GM18505 (cell line): ENCODE results near the gene ZDHHC3.

Source experiments
- ATAC-seq: cut with Tn5 transposase; IDR thresholded peaks from one replicate; pipeline ENCODE4 v1.9.1; 2021; ENCODE audit not compliant: unreplicated experiment
- POLR2A ChIP-seq: IDR thresholded peaks from 4 replicates; pipeline ENCODE4 v1.6.1; 2011; ENCODE audit warnings: borderline replicate concordance; ENCODE audit not compliant: insufficient read depth, insufficient read length; ENCODE audit errors: extremely low read depth

ZDHHC3 gene

DNA sequence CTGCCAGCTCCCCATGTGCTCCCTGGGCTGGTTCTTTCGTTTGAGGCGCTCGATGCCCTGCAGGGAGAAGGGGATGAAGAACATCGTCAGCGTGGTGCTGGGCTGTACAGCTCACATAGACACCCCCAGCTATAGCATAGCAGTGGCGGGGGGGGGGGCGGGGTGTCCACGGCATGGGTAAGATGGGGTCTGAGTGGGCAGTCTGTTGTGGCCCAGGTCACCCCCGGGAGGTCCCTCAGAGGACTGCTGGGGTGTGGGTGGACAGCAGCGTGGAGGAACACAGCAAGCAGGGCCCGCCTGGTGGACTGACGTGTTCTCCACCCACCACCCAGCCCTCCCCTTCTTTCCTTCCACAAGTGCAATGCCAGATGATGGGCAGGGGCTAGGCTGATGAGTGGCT lies 57.9 kb downstream of the ZDHHC3 start:
- ATAC-seq: no peak

DNA sequence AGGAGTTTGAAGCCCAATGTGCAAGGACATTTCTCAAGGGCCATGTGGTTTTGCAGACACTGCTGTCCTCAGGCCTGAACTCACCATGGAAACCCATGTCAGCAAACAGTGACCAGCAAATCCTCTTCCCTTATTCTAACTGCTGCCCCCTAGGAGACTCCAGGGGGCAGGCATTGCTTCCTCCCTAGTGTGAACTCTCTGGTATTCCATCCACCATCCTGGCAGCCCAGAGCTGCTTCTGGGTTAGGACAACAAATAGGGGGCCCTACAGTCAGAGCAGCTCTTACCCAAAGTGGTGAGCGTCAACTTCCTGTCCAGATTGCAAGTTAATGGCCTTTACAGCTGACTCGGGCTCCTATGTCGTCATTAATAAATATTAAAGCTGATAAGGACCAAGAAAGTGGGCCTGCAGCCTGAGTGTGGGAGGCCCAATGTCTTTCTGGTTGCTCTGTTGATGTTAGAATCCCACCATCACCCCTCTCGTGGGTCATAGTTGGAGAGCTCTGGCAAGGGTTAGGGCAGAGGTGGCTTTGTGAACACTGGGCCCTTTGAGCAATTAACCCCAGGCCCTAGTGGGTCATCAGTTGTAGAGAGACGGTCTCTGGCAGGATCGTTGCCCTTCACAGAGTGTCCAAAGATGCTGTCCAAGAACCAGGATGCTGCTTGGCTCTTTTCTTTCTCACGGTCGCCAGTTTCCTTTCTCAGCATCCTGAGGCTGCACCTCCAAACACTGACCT lies 60.1 kb downstream of the ZDHHC3 start:
- ATAC-seq: no peak
- TF ChIP-seq POLR2A: no peak

More for the DNA sequence above, 57.9 kb downstream of the ZDHHC3 start:
- no peak for TF ChIP-seq POLR2A

DNA sequence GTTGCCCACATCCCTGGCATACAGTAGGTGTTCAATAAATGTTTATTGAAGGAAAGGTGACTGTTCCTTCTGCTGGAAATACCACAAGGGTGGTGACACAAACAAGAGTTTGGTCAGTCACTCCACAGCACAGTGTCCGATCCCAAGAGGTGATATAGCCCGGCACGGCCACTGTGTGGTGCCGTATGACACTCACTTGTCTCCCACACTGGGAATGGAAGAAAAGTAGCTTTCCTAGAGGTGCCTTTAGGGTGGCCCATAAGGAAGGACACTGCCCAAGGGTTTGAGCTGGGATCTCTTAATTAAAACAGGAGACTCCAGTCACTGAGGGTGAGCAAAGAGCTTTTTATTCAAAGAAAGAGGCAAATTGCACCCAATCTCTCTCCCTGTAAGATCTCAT lies 61.0 kb downstream of the ZDHHC3 start:
- TF ChIP-seq POLR2A: no peak
- ATAC-seq: no peak

DNA sequence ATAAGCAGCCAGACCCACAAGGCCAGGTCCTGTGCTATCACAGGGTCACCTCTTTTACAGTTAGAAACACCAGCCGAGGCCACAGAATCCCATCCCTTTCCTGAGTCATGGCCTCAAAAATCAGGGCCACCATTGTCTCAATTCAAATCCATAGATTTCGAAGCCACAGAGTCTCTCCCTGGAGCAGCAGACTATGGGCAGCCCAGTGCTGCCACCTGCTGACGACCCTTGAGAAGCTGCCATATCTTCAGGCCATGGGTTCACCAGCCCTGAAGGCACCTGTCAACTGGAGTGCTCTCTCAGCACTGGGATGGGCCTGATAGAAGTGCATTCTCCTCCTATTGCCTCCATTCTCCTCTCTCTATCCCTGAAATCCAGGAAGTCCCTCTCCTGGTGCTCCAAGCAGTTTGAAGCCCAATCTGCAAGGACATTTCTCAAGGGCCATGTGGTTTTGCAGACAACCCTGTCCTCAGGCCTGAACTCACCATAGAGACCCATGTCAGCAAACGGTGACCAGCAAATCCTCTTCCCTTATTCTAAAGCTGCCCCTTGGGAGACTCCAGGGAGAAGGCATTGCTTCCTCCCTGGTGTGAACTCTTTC lies 62.0 kb downstream of the ZDHHC3 start:
- no peak for TF ChIP-seq POLR2A
- ATAC-seq: no peak

DNA sequence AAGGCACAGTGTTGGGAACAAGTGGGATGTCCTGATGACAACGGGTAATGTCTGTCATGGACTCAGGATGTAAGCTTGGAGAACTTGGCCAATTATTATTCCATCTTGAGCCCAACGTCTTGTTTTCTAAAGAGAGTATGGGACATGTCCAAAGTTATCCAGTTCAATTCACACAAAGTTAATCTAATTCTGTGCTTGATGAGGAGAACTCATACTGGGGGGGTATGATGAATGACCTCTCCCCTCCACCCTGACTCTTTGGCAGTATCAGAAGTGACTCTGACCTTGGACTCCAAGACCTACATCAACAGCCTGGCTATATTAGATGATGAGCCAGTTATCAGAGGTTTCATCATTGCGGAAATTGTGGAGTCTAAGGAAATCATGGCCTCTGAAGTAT lies 65.3 kb downstream of the ZDHHC3 start:
- ATAC-seq: no peak
- TF ChIP-seq POLR2A: no peak

DNA sequence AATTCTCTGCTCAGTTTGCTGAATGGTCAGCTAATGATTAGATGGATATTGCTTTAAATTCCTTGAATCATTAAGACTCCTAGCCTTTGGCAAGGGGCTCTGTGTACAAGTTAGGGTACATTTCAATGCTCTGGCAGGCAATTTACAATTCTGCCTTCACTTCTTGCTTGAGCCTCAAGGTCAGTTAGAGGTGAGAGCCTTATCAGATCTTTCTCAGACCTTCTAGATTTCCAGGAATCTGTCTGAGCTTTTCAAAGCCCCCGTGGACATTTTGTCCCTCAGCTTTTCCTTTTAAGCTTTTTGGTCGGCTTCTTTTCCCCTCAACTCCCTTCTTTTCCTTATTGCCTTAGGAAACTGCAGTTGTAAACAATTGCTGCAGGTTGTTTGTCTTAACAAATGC lies 66.9 kb downstream of the ZDHHC3 start:
- no peak for ATAC-seq
- no peak for TF ChIP-seq POLR2A

DNA sequence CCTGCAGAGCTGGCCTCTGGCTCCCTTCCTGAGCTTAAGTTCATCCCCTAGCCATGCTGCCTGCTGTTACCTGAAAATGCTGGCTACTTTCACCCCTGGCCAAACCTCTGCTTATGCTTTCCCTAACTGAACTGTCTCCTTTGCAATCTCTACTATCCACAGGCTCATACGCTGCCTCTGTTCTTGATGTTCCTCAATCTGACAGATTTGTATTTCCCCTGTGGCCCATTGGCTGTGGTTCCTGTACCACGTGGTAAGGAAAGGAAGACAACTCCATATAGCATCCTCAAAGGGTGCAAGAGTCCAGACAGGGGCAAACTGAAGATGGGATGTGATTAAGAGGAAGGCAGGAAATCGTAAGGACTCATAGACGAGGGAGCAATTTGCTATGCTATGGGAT lies 68.4 kb downstream of the ZDHHC3 start:
- no peak for ATAC-seq
- TF ChIP-seq POLR2A: no peak

DNA sequence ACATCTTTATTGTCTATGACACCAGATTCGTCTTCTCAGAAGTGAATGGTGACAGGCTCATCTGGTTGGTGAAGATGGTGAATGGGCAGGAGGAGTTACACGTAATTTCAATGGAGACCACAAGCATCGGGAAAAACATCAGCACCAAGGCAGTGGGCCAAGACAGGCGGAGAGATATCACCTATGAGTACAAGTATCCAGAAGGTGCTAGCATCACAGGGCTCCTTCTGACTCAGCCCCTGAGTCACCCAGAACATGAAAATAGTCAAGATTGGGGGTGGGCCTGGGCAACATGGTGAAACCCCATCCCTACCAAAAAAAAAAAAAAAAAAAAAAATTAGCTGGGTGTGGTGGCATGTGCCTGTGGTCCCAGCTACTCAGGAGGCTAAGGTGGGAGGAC lies 69.0 kb downstream of the ZDHHC3 start:
- no peak for TF ChIP-seq POLR2A
- ATAC-seq: no peak

DNA sequence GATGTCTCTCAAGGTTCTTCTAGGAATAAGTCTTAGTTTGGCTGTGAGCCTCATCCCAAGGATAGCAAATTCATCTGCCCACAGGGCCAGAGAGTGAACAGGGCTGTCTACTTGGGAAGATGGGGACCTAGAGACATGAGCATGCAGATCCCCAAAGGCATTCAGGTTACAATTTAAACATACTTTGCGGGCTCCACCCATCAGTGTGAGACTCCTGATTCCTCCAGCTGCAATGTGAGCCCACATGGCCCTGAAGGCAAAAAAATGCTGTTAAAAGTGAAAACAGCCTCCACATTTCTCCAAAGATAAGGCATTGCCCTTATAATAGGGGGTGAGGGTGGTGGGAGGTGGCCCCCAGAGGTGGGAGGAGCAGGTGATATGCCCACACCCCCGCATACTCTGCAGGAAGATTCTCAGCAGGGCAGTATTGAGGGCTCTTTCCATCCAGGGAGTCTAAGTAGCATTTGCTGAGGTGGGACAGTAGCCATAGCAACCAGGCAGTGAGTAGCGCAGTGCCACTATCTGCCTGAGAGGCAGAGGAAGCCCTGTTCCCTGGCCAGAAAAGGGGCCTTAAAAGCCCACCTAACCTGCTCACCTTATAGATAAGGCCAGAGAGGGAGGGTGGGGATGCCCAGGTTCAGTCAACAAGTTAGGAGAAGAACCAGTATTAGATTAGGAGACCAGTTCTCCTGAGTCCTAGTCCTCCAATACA lies 70.4 kb downstream of the ZDHHC3 start:
- no peak for TF ChIP-seq POLR2A
- ATAC-seq: no peak

DNA sequence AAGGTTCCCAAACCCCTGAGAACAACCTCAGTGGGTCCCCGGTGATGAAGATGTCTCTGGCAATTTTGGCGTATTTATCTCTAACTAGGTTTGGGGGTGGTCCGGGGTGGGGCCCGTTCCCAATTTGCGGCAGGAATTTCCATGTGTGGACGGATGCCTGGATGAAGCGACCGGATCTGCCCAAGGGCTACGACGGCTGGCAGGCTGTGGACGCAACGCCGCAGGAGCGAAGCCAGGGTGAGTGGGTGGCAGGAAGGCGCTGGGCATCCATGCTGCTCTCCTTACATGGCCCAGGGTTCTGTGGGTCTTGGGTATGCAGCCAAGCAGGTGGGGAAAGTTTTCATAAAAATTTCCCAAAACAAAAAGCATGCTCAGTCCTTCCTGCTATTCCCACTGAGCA lies 72.2 kb downstream of the ZDHHC3 start:
- no peak for ATAC-seq
- no peak for TF ChIP-seq POLR2A

DNA sequence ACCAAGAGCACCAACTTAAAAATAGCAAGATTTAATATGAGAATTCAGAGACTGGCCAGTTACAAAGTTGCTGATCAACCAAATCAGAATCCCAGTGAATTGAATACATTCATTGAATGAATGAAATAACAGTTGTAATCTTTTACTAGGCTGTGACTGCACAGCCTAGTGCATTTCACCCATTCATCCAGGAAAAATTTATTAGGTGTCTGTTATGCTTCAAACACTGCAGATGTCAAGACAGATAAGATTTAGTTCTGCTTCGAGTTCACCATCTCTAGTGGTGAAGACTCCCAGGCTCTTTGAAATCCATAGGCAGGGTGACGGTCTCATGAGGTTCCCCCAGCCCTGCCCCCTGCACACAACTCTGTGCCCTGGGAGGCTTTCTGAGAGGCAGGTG lies 72.7 kb downstream of the ZDHHC3 start:
- ATAC-seq: no peak
- TF ChIP-seq POLR2A: no peak

DNA sequence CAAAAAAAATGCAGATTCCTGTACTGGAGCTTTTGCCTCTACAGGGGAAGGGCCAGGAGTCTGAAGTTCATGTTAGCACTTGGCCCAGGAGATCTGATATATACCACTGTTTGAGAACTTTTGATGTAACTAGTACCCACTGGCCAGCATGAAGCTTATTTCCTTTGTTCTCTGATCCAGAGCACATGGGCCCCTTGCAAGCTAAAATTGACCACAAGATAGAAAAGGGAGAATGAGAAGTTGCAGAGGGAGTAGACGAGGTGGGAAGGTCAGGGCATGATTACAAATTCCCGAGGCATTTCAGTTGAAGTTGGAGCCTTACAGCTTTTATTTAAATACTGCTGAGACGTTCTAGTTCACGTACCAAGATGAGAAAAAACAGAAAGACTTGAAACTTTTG lies 73.3 kb downstream of the ZDHHC3 start:
- no peak for TF ChIP-seq POLR2A

DNA sequence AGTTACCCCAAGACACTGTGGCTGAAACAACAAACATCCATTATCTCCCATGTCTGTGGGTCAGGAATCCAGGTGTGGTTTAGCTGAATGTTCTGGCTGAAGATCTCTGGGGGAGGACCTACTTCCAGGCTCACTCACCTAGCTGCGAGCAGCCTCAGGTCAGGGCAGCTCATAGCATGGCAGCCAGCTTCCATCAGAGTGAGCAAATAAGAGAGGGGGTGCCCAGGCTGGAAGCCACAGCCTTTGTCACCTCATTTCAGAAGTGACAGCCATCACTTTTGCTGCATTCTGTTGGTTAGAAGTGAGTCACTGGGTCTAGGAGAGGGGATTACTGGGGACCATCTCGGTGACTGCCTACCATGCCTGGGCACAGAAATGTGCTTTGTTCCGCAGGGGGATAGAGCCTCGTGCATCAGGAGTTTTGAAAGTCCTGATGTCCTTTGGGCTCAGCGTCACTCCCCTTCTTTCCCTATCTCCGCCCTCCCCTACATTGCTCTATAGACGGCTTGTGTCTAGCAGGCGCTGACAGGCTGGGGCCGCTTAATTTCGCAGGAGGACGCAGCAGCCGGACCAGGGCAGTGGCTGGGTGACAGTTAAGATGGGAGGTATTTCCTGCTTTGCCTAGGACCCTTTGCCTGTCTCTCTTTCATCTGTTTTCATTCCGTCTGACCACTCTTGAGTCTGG lies 76.1 kb downstream of the ZDHHC3 start:
- TF ChIP-seq POLR2A: no peak
- ATAC-seq: no peak

More for the DNA sequence above, 73.3 kb downstream of the ZDHHC3 start:
- ATAC-seq: no peak
